HEK293 (cell line): ENCODE measurements around the gene PYGO2.
"Not testable (repeated sequence)": the region's sequence is repeated elsewhere in the genome, so short reads cannot be mapped to it uniquely, and the experiment has no call there.

Experiments
- CTCF ChIA-PET: fragments of 350-600 bp; formaldehyde crosslinking; extraction: SDS; loops from one replicate; lab custom pipeline; 2021; ENCODE audit warnings: antibody characterized with exemption; lab: Yijun Ruan, JAX
- POLR2A ChIA-PET: fragments of 300-600 bp; formaldehyde crosslinking; extraction: SDS; loops from one replicate; lab custom pipeline; 2020; ENCODE audit warnings: antibody characterized with exemption, inconsistent platforms; lab: Yijun Ruan, JAX
- H3K27ac ChIP-seq: fragments of 200-500 bp; sonication (Bioruptor generic); 2 replicates; pipeline ENCODE4 v1.5.1; 2014; ENCODE audit warnings: low read depth, low read length, control low read depth, inconsistent platforms; ENCODE audit errors: extremely low read depth
- H3K36me3 ChIP-seq, 2 experiments: fragments of 200-500 bp in 1 of 2; sonication (Bioruptor generic) in 1 of 2; 1 replicate in 1 of 2; 2 replicates in 1 of 2; pipeline ENCODE4 v1.5.1; 2014 to 2017; ENCODE audit warnings: inconsistent platforms in 2 of 2, low read length in 2 of 2; ENCODE audit not compliant: control insufficient read depth in 2 of 2, insufficient read depth in 1 of 2
- H3K4me1 ChIP-seq: fragments of 200-500 bp; sonication (Bioruptor generic); 2 replicates; pipeline ENCODE4 v1.5.1; 2014; ENCODE audit warnings: mild to moderate bottlenecking, low read length, inconsistent platforms; ENCODE audit not compliant: control insufficient read depth, insufficient read depth
- H3K4me3 ChIP-seq: 2 replicates; pipeline ENCODE4 v1.5.1; 2011; ENCODE audit warnings: low read depth, mild to moderate bottlenecking, control low read depth, low read length, moderate library complexity
- H3K9me3 ChIP-seq: fragments of 200-500 bp; sonication (Bioruptor generic); 2 replicates; pipeline ENCODE4 v1.5.1; 2014; ENCODE audit warnings: low read depth, low read length, inconsistent platforms; ENCODE audit not compliant: control insufficient read depth, insufficient read depth
- KLF9 ChIP-seq: fragments of 450-650 bp; formaldehyde crosslinking; IDR thresholded peaks from 2 replicates; pipeline ENCODE4 v1.5.1; 2016; ENCODE audit warnings: missing biosample characterization, missing genetic modification characterization, low read depth
- MZF1 ChIP-seq: fragments of 450-650 bp; formaldehyde crosslinking; IDR thresholded peaks from 2 replicates; pipeline ENCODE4 v1.5.1; 2017; ENCODE audit warnings: missing biosample characterization, missing genetic modification characterization, borderline replicate concordance
- PRDM1 ChIP-seq: fragments of 450-650 bp; formaldehyde crosslinking; IDR thresholded peaks from 2 replicates; pipeline ENCODE4; 2016; ENCODE audit warnings: missing biosample characterization, missing genetic modification characterization
- SETDB1 ChIP-seq: IDR thresholded peaks from one replicate; pipeline ENCODE4 v1.6.1; 2017; ENCODE audit warnings: mild to moderate bottlenecking, low read length, moderate library complexity, mixed read lengths; ENCODE audit not compliant: insufficient read length
- SP2 ChIP-seq: fragments of 450-650 bp; formaldehyde crosslinking; IDR thresholded peaks from 2 replicates; pipeline ENCODE4 v1.5.1; 2016; ENCODE audit warnings: missing biosample characterization, missing genetic modification characterization
- ZBTB8A ChIP-seq: fragments of 450-650 bp; formaldehyde crosslinking; IDR thresholded peaks from 2 replicates; pipeline ENCODE4 v1.5.1; 2016; ENCODE audit warnings: missing biosample characterization, missing genetic modification characterization
- ZNF10 ChIP-seq: fragments of 450-650 bp; formaldehyde crosslinking; IDR thresholded peaks from 2 replicates; pipeline ENCODE4 v1.5.1; 2017; ENCODE audit warnings: missing biosample characterization, missing genetic modification characterization
- ZNF121 ChIP-seq: fragments of 450-650 bp; formaldehyde crosslinking; IDR thresholded peaks from 2 replicates; pipeline ENCODE4 v1.5.1; 2016; ENCODE audit warnings: missing biosample characterization, missing genetic modification characterization
- ZNF157 ChIP-seq: fragments of 450-650 bp; formaldehyde crosslinking; IDR thresholded peaks from 2 replicates; pipeline ENCODE4 v1.5.1; 2016; ENCODE audit warnings: missing biosample characterization, missing genetic modification characterization
- ZNF174 ChIP-seq: fragments of 450-650 bp; formaldehyde crosslinking; IDR thresholded peaks from 2 replicates; pipeline ENCODE4 v1.5.0; 2017; ENCODE audit warnings: missing biosample characterization, mild to moderate bottlenecking, missing genetic modification characterization
- ZNF19 ChIP-seq: fragments of 450-650 bp; formaldehyde crosslinking; IDR thresholded peaks from 2 replicates; pipeline ENCODE4; 2016; ENCODE audit warnings: missing biosample characterization, missing genetic modification characterization, low read depth
- ZNF2 ChIP-seq: fragments of 450-650 bp; formaldehyde crosslinking; IDR thresholded peaks from 2 replicates; pipeline ENCODE4 v1.5.1; 2016; ENCODE audit warnings: missing biosample characterization, missing genetic modification characterization
- ZNF391 ChIP-seq: fragments of 450-650 bp; formaldehyde crosslinking; IDR thresholded peaks from 2 replicates; pipeline ENCODE4 v1.5.1; 2016; ENCODE audit warnings: low read depth, missing biosample characterization, missing genetic modification characterization, borderline replicate concordance
- ZNF416 ChIP-seq: fragments of 450-650 bp; formaldehyde crosslinking; IDR thresholded peaks from 2 replicates; pipeline ENCODE4 v1.5.1; 2016; ENCODE audit warnings: missing biosample characterization, missing genetic modification characterization
- ZNF791 ChIP-seq: fragments of 450-650 bp; formaldehyde crosslinking; IDR thresholded peaks from 2 replicates; pipeline ENCODE4 v1.5.1; 2016; ENCODE audit warnings: missing biosample characterization, missing genetic modification characterization
- ZXDB ChIP-seq: fragments of 450-650 bp; formaldehyde crosslinking; IDR thresholded peaks from 2 replicates; pipeline ENCODE4 v1.5.1; 2016; ENCODE audit warnings: missing biosample characterization, missing genetic modification characterization
- TF ChIP-seq, protein P1 (sequence below): fragments of 450-650 bp; formaldehyde crosslinking; IDR thresholded peaks from 2 replicates; pipeline ENCODE4 v1.5.1; 2016; ENCODE audit warnings: missing biosample characterization, missing genetic modification characterization
- TF ChIP-seq, protein P2 (sequence below): fragments of 450-650 bp; formaldehyde crosslinking; conservative IDR thresholded peaks from 2 replicates; pipeline ENCODE4 v1.5.1; 2016; ENCODE audit warnings: low read depth, missing biosample characterization, missing genetic modification characterization

Gene PYGO2

GRCh38 chr1:154987326-154987725 lies 25.7 kb upstream of the PYGO2 start:
- Histone ChIP-seq H3K4me3 (no peak overlapping the region), H3K4me1 (no peaks in the 10 kb centered on the region), H3K36me3 (peaks cover 7 to 47% of the 10 kb centered on the region in 2 experiments; a peak in 2 of 3 replicates), H3K9me3 (no peaks in the 10 kb centered on the region), H3K27ac (no peak overlapping the region)
- ChIA-PET CTCF (interaction anchor here (0.6 to 2.6 kb wide), 6 partner anchors 9 to 656 kb away, joined by 3 to 15 read pairs (median 4); partner anchors contain the start of gene PBXIP1), POLR2A (interaction anchor here (0.7 to 1.3 kb wide), 3 partner anchors 14 to 17 kb away, joined by 3 to 5 read pairs (median 3); partner anchors contain the start of gene SHC1)
- TF ChIP-seq MZF1 (no peak), ZNF121 (tag by site-specific recombination) (peak; percentile 76; the same call in 1 of the 2 replicates)

DNA sequence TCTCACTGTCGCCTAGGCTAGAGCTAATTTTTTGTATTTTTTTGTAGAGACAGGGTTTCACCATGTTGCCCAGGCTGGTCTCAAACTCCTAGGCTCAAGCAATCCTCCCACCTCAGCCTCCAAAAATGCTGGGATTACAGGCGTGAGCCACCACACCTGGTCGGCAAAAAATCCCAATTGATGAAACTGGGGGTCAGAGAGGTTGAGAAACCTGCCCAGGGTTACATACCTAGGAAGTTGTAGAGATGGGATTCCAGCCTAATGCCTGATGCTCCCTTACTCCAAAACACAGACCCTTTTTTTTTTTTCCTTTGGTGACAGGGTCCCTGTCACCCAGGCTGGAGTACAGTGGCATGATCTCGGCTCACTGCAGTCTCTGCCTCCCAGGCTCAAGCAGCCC lies 25.2 kb upstream of the PYGO2 start:
- H3K27ac ChIP-seq, H3K9me3 ChIP-seq, H3K4me3 ChIP-seq, H3K4me1 ChIP-seq: not testable (repeated sequence)
- peaks cover 7 to 47% of the 10 kb centered on the region in 2 experiments; a peak in 2 of 3 replicates for H3K36me3 ChIP-seq
- POLR2A ChIA-PET = interaction anchor here (0.7 kb wide), 1 partner anchor 15 kb away, joined by 3 read pairs; no protein-coding TSS in a partner anchor
- CTCF ChIA-PET = interaction anchor here (1.4 to 2.6 kb wide), 3 partner anchors 12 to 31 kb away, joined by 3 to 15 read pairs (median 5); partner anchors contain the start of gene PBXIP1

GRCh38 chr1:154983776-154984466 lies 22.3 kb upstream of the PYGO2 start:
- H3K4me3 ChIP-seq = peak overlapping the region; percentile 70
- peaks cover 7 to 39% of the 10 kb centered on the region in 2 experiments; a peak in 2 of 3 replicates for H3K36me3 ChIP-seq
- peak overlapping the region; percentile 62 for H3K27ac ChIP-seq
- ChIA-PET CTCF (interaction anchor here (0.6 to 3.6 kb wide), 7 partner anchors 10 to 1057 kb away, joined by 3 to 55 read pairs (median 4); partner anchors contain the start of genes CKS1B and LENEP), POLR2A (interaction anchor here (0.7 to 3.3 kb wide), 17 partner anchors 9 to 326 kb away, joined by 3 to 66 read pairs (median 6); partner anchors contain the start of genes ADAM15, CKS1B, LENEP and PBXIP1)
- no peaks in the 10 kb centered on the region for H3K9me3 ChIP-seq
- TF ChIP-seq ZNF791 (tag by site-specific recombination) (no peak), ZNF416 (tag by site-specific recombination) (no peak), PRDM1 (no peak), SP2 (tag by site-specific recombination) (peak; percentile 30; the same call in 1 of the 2 replicates)
- no peaks in the 10 kb centered on the region for H3K4me1 ChIP-seq

DNA sequence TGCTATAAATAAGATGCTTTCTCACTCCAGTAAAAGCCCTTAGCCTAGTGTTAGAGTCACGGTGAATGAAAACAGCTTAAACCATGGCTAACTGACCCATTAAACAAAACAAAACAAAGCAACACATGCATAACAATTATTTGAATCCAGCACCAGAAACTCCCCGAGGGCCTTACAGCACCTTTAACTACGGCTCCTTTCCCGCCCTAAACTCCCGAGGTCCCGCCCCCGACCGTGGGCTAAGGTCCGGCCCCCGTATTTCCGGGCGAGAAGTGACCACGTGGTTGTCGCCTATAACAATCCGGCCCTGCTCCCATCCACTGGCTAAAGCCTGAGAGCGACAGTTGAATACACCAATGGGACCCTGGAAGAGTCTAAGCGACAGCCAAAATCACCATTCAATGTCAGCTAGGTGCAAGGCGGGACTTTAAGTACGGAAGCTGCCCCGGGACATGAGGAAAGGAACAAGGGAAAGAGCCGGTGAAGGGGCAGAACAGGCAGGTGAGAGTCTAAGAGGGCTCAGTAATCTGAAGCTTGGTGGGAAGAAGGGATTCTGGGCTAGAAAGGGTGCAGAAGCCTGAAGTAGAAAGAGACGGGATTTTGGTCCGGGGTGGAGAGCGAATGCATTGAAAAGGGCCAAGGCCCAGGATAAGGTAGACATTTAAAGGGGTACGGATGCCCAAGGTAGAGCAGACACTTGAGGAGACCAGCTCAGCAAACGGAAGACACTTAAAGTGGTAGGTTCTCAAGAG lies 21.5 kb upstream of the PYGO2 start, which contains the start of gene FLAD1:
Gene FLAD1 (plus strand): TSS at position 448 of the 752 bp plus-strand sequence. CDS start 351 bp downstream, outside the sequence.
- H3K36me3 ChIP-seq = peaks cover 7 to 37% of the 10 kb centered on the region in 2 experiments; a peak in 2 of 3 replicates
- H3K4me1 ChIP-seq = no peaks in the 10 kb centered on the region
- H3K9me3 ChIP-seq = no peaks in the 10 kb centered on the region
- H3K4me3 ChIP-seq = peak within 1 kb of the TSS; percentile 70
- ChIA-PET POLR2A (interaction anchor here (0.5 to 3.3 kb wide), 20 partner anchors 10 to 325 kb away, joined by 3 to 66 read pairs (median 5); partner anchors contain the start of genes ADAM15, CKS1B, LENEP and PBXIP1), CTCF (interaction anchor here (0.6 to 3.6 kb wide), 13 partner anchors 9 to 1338 kb away, joined by 3 to 55 read pairs (median 4); partner anchors contain the start of genes CKS1B, KRTCAP2, LENEP and PBXIP1)
- H3K27ac ChIP-seq = peak within 1 kb of the TSS; percentile 73
- TF ChIP-seq ZNF19 (tag by site-specific recombination) (no peak), ZXDB (tag by site-specific recombination) (peak; percentile 93), ZNF2 (peak; percentile 14; the same call in 1 of the 2 replicates), ZNF174 (no peak), ZNF10 (peak; percentile 96), SP2 (tag by site-specific recombination) (peak; percentile 99), KLF9 (tag by site-specific recombination) (peak; percentile 56; the same call in 1 of the 2 replicates), ZNF157 (tag by site-specific recombination) (no peak), ZBTB8A (tag by site-specific recombination) (peak; percentile 42; the same call in 1 of the 2 replicates), SETDB1 (peak; percentile 40), ZNF416 (tag by site-specific recombination) (no peak), ZNF391 (tag by site-specific recombination) (peak; percentile 15; the same call in 1 of the 2 replicates)
- TF ChIP-seq, protein P1, sequence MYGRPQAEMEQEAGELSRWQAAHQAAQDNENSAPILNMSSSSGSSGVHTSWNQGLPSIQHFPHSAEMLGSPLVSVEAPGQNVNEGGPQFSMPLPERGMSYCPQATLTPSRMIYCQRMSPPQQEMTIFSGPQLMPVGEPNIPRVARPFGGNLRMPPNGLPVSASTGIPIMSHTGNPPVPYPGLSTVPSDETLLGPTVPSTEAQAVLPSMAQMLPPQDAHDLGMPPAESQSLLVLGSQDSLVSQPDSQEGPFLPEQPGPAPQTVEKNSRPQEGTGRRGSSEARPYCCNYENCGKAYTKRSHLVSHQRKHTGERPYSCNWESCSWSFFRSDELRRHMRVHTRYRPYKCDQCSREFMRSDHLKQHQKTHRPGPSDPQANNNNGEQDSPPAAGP (tag by site-specific recombination) = peak; percentile 20; the same call in 1 of the 2 replicates
- TF ChIP-seq, protein P2, sequence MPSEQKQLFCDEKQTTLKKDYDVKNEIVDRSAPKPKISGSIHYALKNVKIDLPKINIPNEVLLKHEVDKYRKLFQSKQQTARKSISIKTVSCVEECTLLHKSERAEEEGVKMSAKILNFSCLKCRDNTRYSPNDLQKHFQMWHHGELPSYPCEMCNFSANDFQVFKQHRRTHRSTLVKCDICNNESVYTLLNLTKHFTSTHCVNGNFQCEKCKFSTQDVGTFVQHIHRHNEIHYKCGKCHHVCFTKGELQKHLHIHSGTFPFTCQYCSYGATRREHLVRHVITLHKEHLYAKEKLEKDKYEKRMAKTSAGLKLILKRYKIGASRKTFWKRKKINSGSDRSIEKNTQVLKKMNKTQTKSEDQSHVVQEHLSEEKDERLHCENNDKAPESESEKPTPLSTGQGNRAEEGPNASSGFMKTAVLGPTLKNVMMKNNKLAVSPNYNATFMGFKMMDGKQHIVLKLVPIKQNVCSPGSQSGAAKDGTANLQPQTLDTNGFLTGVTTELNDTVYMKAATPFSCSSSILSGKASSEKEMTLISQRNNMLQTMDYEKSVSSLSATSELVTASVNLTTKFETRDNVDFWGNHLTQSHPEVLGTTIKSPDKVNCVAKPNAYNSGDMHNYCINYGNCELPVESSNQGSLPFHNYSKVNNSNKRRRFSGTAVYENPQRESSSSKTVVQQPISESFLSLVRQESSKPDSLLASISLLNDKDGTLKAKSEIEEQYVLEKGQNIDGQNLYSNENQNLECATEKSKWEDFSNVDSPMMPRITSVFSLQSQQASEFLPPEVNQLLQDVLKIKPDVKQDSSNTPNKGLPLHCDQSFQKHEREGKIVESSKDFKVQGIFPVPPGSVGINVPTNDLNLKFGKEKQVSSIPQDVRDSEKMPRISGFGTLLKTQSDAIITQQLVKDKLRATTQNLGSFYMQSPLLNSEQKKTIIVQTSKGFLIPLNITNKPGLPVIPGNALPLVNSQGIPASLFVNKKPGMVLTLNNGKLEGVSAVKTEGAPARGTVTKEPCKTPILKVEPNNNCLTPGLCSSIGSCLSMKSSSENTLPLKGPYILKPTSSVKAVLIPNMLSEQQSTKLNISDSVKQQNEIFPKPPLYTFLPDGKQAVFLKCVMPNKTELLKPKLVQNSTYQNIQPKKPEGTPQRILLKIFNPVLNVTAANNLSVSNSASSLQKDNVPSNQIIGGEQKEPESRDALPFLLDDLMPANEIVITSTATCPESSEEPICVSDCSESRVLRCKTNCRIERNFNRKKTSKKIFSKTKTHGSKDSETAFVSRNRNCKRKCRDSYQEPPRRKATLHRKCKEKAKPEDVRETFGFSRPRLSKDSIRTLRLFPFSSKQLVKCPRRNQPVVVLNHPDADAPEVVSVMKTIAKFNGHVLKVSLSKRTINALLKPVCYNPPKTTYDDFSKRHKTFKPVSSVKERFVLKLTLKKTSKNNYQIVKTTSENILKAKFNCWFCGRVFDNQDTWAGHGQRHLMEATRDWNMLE (tag by site-specific recombination) = peak; percentile 65
